ENCODE results near the gene MAGI3. TPM values are rescaled to one million over a fixed set of nuclear protein-coding genes. Genes with fewer than 3 reads are reported as not detected.
"Not testable (repeated sequence)": the region's sequence is repeated elsewhere in the genome, so short reads cannot be mapped to it uniquely, and the experiment has no call there.

The MAGI3 gene
- total RNA-seq, 1 donor from 2014 or later = 5.8 TPM

DNA sequence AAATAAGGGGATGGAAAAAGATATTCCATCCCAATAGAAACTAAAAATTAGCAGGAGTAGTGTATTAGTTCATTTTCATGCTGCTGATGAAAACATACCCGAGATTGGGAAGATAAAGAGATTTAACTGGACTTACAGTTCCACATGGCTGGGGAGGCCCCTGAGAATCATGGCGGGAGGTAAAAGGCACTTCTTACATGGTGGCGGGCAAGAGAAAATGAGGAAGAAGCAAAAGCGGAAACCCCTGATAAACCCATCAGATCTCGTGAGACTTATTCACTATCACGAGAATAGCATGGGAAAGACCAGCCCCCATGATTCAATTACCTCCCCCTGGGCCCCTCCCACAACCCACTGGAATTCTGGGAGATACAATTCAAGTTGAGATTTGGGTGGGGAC lies 327.2 kb downstream of the MAGI3 start:
- ATAC-seq; DNase-seq; intact Hi-C loops (cut with micrococcal nuclease): not testable (repeated sequence)

DNA sequence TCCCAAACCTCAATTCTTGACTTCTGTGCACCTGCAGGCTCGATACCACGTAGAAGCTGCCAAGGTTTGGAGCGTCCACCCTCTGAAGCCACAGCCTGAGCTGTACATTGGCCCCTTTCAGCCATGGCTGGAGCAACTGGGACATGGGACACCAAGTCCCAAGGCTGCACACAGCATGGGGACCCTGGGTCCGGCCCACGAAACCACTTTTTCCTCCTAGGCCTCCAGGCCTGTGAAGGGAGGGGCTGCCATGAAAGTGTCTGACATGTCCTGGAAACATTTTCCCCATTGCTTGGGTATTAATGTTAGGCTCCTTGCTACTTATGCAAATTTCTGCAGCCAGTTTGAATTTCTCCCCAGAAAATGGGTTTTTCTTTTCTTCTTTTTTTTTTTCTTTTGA lies 328.3 kb downstream of the MAGI3 start:
- DNase-seq; ATAC-seq; intact Hi-C loops (cut with micrococcal nuclease): not testable (repeated sequence)

DNA sequence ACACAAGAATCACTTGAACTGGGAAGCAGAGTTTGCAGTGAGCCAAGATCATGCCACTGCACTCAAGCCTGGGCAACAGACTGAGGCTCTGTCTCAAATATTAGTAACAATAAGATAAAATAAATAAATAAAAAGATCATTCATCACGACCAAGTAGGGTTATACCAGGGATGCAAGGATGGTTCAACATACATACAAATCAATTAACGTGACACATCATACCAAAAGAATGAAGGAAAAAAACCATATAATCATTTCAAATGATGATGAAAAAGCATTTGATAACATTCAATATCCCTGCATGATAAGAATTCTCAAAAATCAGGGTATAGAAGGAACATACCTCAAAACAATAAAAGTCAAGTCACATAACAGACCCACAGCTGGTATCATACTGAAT lies 330.7 kb downstream of the MAGI3 start:
- no peak for ATAC-seq
- DNase-seq = no peak
- intact Hi-C loops (cut with micrococcal nuclease) = no loop called here

DNA sequence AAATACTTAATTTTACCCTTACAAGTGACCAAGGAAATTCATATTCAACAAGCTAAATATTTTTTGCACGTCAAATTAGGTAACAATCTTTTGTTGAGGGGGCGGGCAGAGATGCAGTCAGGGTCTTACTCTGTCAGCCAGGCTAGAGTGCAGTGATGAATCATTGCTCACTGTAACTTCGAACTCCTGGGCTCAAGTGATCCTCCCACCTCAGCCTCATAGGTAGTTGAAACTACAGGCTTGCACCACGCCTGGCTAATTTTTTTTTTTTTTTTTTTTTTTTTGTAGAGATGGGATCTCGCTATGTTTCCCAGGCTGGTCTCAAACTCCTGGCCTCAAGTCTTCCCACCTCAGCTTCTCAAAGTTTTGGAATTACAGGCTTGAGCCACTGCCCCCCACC lies 342.5 kb downstream of the MAGI3 start:
- DNase-seq (no peak), ATAC-seq (no peak)
- intact Hi-C loops (cut with micrococcal nuclease) = no loop called here

DNA sequence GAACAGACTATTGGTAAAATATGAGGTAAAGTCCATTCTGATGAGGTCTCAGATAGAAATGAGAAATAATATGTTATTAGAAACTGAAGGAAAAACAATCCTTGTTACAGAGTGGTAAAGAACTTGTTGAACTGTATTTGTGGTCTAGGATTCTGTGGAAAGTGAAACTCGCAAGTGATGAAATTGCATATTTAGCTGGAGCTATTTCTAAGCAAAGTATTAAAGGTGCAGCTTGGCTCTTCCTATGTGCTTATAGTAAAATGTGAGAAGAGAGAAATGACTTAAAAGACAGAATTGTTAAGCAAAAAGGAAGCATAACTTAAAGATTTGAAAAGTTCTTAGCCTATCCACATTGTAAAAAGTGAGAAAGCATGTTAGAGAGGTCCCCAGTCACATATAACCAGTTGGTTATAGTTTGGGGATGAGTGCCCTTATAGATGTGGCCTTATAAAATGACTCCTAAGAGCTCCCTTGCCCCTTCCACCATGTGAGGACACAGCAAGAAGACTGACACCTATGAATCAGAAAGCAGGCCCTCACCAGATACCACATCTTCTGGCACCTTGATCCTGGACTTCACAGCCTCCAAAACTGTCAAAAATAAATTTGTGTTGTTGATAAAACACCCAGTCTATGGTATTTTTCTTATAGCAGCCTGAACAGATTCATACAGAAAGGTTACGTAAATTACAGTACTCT lies 344.2 kb downstream of the MAGI3 start:
- ATAC-seq (no peak), DNase-seq (no peak)
- intact Hi-C loops (cut with micrococcal nuclease) = no loop called here
